Stimulated activated naive CD8-positive, alpha-beta T cell treated with anti-CD3 and anti-CD28 coated beads, Interleukin-15, Interleukin-2, amounts not matched to agents 100 U/mL and 50 U/mL, for 24 hours (primary cell): Measurements from ENCODE around the gene TPMT.
"Not testable (repeated sequence)": the region's sequence is repeated elsewhere in the genome, so short reads cannot be mapped to it uniquely, and the experiment has no call there.

ENCODE experiments used
- ATAC-seq: fragments of 150-1000 bp; cut with Tn5 transposase; one replicate; pipeline ENCODE4 v1.10.0; 2021
- DNase-seq: peaks from one replicate; pipeline ENCODE4 v3.0.0; 2021

Gene TPMT

DNA sequence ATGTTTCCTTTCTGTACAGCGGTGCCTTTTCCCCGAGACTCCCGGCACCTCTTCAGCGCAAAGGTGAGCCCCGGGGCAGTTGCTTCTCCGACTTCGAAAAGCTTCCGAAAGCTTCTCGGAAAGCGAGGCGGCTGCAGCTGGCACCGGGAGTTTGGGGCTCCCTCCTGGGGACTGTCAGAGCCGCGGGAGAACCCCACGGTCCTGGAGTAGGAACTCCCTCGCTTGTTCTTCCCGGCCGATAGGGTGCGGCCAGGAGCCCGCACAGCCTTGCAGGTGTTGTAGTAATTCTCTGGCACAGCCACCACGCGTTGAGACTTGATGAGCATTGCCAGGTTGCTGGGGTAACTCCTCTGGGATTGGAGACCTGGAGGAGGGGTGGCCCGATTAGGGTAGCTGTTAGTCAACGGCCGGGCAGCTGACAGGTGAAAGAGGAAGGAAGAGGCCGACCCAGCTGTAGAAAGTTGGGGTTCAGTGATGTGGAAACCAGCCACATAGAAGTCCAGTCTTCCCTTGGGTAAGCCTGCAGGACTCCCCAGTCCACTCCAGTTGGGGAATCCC lies 1.1 kb upstream of the TPMT start:
- ATAC-seq: peak; percentile 12
- peak; percentile 57 for DNase-seq

DNA sequence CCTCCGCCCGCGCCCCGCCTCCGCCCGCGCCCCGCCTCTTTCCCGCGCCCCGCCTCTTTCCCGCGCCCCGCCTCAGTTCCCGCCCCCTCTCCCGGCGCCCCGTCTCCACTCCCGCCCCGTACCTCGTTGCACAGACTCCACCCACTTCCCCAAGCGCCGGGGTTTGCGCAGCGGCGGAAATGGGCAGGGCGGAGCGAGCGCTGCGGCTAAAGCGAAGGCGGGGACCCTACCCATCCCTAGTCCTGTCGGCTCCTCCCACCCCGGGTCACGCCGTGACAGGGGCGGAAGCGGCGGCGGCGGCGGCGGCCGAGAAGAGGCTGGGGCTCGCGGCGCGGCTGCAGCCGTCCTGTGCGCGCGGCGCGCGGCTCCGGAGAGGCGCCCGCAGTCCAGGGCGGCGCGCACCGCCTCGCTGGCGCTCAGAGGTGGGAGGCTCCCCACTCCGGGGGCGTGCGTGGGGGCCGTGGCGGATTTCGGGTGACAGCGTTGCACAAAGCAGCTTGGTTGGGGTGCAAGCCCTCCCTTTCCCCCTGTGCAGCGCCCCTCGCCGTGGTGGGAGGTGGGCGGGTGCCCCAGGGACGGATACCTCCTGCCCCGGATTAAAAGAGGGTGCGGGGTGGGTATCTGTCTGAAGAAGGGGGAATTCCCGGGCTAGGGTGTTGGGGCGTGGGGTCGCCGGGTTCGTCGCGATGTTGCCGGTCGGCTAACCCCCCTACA lies 430 bp upstream of the TPMT start, which contains the start of gene KDM1B:
KDM1B (plus strand) TSS at position 273 of the 714 bp plus-strand sequence. CDS start 4,474 bp downstream, outside the sequence.
- peak; percentile 96 for ATAC-seq
- DNase-seq: peak; percentile 98

DNA sequence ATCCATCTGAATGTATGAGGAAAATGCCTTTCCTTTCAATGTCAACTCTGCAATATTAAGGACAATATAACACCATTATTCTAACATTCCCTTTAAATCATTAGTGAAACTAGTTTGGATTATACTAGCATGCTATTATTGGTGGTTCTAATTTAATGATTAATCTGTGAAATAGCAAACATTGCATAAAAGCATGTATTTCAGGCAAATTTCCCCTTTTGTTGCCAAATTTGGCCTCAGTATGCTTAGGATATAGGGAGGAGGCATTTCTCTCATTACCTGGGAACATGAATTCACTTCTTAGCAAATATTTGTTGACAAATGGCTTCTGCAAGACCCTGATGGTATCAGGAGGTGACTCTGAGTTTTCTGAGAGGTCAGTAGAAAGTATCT lies 1.6 kb downstream of the TPMT start:
- ATAC-seq: no peak

DNA sequence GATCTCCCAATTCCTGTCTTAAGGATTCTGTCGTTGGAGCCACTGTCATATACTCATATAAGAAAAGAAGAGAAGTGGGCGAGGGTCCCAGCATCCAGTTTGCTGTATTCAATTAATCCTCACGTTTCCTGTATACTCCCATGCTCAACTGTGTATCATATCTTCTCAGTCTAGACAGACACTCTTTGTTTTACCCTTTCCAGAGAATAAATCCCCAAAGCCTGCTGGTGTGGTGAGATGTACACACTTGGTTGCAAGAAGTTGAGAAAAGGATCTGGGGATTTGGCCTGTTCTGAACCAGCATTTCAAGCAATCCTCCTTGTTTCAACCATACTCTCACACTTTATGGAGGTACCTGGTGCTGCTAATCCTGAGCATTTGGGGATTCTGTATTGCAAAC lies 3.1 kb downstream of the TPMT start:
- ATAC-seq: no peak
- DNase-seq: no peak

More for the DNA sequence above, 1.6 kb downstream of the TPMT start:
- no peak for DNase-seq

DNA sequence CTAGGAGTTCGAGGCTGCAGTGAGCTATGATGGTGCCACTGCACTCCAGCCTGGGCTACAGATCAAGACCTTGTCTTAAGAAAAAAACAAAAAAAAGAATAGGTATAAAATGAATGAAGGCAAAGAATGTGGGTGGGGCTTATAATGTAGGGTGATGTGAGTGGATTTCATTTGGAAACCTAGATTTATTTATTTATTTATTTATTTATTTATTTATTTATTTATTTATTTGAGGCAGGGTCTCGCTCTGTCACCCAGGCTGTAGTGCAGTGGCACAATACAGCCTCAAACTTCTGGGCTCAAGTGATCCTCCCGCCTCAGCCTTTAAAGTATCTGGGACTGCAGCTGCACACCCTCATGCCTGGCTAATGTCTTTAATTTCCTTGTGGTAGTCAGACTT lies 3.5 kb downstream of the TPMT start:
- ATAC-seq, DNase-seq: not testable (repeated sequence)

DNA sequence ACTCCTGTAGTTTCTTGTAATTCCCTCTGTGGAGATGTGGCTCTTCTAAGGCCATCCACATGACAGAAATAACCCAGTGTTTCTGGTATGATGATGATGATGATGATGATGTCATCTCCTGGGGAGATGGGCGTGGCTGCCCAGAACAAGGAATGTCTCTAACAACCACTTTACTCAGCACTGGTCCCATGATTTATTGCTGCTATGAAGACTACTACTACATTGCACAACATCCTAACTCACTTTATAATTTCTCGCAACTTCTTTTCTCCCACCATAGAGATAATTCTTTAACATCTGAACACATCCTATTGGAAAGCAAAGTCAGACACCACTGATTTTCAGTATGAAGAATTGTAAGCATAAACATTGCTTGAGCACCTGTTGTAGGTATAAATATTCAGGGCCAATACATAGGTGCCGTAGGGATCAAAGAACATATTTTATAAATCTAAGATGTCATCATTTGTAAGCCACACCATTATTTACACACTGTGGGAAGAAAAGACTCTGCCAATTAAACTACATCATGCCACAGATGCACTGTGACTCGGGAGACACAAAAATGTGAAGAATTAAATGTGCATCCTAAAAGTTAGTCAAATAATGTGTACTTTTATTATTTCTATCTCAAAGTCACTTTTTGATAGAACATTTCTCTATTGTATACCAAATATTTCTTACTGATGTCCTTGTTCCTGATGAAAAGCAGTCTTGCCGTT lies 6.4 kb downstream of the TPMT start:
- DNase-seq (no peak), ATAC-seq (no peak)

DNA sequence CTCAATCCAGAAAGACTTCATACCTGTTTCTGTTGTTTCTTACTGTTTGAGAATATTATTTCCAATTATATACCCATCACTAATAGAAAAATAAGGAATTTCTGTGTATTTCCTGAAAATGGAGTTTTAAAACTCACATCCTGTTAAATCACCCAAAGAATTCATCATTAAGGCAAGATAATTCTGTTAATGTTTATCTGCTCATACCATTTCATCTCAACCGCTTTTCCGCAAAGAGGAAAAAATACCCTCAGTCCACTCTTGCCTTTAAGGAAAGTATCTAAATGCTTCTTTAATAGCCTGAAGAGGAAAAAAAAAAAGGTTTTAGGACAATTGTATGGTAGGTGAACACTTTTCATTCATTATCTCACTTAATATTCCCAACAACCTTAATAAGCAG lies 7.3 kb downstream of the TPMT start:
- no peak for ATAC-seq

DNA sequence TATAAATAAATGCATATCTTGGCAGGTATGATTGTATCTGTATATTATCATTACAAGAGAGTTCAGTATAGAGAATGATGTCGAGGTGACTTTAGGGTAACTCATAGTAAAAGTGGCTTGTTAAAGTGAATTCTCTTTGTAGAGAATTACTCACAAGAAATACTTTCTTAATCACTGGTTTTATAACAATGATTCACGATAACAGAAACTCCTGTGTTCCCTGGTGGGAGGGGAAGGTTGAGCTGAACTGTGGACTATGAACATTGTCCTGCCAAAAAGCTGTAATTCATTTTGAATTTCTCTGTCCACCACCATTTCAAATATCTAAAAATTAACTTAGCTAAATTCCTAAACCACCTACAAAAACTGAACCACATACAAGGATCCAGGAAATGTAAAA lies 7.7 kb downstream of the TPMT start:
- DNase-seq (no peak), ATAC-seq (peak; percentile 55)

More for the DNA sequence above, 7.3 kb downstream of the TPMT start:
- DNase-seq: no peak

DNA sequence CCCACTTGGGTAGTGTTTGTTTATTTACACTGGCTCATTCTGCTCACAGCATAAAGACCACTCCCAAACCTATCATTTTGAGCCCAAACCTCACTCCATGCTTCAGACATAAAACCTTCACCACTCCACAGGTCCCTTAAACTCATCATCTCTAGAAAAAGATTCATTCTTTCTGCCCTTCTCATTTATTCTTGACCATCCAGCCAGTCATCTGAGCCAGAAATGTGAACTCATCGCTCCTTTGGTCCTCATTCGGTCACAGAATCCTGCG lies 12.4 kb downstream of the TPMT start:
- DNase-seq: no peak
- no peak for ATAC-seq

DNA sequence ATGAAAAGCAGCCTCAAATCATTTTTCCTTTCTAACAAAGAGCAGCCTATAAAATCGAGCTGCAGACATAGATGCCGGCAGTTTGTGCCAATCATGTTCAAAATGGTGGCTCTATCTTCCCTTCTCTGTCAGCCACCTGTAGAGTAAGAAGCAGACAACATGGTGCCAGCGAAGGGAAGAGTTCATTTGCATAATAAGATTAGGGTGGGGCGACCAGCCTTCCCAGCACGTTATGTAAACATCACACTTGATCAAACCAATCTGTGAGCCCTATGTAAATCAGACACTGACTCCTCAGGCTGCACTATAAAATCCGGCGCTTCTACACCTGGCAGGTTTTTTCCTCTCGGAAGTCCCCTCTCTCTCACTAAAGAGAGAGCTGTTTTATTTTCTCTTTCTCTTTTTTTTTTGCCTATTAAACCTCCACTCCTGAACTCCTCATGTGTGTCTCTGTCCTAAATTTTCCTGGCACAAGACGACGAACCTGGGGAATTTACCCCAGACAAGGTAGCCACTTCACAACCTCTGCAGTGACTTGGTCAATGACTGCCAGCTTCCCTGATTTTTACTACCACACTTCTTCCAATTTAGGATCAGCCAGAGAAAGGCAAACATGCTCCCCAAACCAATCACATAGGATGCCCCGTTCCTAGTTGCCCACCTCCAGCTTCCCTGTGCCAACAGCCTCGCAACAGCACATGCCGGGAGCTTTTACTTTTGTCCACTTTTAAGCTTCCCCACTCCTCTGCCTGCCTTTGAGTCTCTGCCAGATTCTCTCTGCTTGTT lies 12.9 kb downstream of the TPMT start:
- no peak for ATAC-seq

DNA sequence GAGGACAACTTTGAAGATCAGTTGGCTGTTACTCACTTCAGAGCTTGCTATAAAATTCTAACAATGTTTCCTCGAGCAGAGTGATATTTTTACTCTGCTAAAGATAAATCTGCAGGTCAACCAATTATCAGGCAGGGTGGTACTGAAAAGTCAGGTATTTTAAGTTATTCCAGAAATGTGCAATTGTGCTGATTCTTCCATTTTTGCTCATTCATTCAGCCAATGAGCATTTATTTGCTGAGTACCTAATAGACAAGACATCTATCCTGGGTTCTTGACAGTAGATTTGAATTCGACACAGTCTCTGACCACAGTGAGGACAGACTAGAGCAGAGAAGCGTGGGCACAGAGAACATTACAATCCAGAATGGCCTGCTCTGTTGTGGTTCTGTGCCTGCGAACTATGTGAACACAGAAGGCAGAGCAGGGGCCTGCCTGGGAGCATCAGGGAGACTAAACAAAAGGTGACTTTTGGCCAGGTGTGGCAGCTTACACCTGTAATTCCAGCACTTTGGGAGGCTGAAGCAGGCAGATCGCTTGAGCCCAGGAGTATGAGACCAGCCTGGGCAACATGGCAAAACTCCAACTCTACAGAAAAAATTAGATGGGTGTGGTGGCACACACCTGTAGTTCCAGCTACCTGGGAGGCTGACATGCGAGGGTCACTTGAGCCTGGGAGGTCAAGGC lies 14.8 kb downstream of the TPMT start:
- ATAC-seq (no peak), DNase-seq (no peak)

More for the DNA sequence above, 12.9 kb downstream of the TPMT start:
- DNase-seq: no peak

DNA sequence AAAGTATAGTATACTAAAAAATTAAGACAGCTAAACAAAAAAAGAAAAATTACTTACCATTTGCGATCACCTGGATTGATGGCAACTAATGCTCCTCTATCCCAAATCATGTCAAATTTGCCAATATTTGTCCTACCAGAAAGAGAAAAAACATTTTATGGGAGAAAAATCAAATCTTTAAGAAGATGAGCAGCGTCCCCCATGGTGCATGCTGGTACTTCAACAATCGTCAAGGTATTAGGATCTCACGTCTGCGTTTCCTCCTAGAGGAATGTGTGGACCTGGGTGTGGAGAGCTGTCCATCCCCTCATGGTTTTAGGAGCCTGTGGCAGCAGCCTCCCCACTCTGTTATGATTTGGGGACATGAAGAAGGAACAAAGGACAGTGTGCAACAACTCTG lies 16.0 kb downstream of the TPMT start:
- ATAC-seq: no peak
- DNase-seq: no peak

DNA sequence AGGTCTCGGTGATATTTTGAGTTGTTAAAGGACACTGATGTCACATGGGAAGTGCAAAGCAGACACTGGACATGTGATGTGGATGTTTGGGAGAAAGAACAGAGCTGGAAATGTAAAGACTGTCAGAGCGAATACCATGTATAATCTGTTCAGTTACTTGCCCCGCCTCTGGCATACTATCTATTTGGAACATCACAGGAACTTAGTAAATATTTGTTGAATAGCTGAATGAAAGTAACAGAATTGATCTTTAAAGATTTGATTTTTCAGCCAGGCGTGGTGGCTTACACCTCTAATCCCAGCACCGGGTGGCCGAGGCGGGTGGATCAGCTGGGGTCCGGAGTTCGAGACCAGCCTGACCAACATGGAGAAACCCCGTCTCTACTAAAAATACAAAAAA lies 18.6 kb downstream of the TPMT start:
- ATAC-seq: no peak
- no peak for DNase-seq

DNA sequence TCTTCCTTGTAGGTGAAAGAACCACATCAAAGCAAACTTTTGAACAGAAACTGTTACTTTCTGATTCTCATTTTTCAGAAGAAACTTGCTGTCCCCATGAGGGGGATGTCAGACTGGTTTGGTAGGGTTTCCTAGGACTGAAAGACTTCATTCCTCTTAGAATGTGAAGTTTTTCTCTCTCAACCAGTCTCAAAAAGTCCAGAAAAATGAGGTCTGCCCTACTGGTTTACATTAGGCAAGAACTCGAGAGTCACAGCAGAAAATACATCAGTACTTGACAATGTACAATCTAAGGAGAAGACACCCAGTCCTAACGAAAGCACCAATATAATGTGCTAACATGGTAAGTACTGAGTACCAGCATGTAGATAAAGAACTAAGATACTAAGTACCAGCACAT lies 19.7 kb downstream of the TPMT start:
- ATAC-seq (no peak), DNase-seq (no peak)

DNA sequence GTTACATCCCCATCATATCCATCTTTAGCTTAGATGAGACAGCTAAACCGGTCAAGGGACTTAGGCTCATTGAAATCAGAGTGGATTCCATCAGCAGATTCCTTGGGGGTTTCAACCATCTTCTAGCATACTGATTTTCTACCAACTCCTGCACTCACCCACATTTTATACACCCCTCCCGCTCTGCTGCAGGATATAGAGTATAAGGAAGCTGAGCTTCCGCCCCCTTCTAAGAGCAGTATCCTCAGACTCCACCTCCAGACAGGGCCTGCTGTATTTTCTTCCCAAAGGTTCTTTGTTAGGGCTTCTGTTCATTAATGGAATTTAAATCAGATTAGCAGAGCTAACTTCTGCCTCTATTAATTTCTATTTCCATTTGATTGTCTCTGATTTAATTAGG lies 22.5 kb downstream of the TPMT start:
- DNase-seq (no peak), ATAC-seq (no peak)

DNA sequence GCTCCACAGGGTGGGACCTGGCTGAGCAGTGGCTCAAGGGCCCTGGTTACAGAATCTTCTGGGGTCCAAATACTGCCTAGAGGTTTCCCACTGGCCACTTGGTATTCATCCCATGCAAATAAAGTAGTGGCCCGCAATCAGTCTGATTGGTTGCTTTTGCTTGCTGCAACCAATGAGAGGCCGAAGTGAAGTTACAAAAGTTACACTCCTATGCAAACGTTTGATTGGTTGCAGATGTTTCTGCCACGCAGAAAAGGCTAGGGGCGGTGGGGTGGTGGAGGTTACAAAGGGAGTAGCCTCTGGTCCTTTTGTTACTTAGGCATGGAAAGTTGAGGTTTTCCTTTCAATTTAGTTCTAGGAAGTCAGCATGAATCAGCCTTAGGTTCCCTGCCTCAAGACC lies 28.8 kb downstream of the TPMT start:
- DNase-seq (no peak), ATAC-seq (no peak)

DNA sequence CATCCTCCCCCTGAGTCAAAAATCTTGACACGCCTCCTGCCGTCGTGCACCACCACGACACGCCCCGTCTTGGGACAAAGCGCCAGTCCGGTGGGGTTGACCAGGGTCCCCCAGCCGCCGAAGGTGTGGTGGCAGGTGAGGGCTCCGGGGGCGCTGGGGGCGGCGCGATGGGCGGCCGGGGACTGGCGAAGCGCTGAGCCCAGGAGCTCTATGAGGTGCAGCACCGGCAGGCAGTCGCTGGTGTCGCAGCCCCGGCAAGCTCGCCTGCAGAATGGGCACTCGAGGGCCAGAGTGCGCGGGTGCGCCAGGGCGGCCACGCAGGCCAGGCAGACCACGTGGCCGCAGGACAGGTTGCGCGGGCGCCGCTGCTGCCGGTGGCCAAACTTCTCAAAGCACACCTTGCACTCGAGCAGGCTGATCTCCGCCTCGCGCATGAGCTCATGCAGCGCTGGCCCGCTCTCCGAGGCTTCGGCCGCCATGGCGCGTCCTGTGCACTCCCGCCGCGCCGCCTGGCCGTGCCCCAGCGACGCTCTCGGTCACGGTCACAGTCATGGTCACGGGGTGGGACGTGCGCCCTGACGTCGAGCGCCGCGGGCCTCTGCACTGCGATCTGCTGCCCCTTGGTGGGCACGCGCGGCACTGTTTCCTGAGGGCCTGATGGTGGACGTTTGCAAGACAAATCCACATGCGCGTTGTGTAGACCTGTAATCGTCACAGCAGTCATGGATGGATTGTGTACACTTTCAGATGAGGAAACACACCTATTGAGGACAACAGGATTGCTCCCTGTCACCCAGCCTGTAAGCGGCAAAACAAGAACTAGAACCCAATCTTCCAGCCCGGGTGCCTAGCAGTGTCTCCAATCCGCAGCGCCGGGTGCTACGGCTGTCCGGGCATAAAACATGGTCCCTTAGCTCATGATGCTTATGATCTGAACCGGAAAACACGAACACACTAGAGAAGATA lies 32.5 kb downstream of the TPMT start, which contains the start of gene NHLRC1:
NHLRC1 (minus strand) TSS at position 550 of the 966 bp plus-strand sequence; CDS start at position 479, 71 bp downstream.
- DNase-seq: peak; percentile 85
- peak; percentile 99 for ATAC-seq

DNA sequence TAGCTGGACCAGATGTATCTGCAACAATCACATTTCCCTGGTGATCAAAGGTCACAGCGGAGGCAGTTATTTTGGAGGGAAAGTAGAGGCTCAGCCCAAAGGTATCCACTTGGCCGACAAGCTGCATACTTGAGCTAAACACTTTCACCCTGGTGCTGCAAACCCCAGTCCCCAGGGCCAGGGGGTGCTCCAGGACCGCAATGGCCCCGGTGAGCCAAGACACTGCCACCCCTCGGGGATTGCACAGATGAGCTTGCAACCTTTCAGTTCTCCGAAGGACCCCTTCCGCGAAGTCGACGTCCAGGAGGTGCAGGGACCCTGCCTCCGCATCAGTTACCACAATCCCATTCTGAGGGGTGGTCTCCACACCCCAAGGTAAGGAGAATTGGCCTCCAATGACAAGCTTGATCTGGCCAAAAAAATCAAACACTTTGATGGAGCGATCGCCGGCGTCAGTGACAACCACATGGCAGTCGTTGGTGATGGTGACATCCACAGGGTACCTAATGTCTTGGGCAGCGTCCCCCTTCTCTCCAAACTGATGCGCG lies 33.2 kb downstream of the TPMT start:
- ATAC-seq: no peak

DNA sequence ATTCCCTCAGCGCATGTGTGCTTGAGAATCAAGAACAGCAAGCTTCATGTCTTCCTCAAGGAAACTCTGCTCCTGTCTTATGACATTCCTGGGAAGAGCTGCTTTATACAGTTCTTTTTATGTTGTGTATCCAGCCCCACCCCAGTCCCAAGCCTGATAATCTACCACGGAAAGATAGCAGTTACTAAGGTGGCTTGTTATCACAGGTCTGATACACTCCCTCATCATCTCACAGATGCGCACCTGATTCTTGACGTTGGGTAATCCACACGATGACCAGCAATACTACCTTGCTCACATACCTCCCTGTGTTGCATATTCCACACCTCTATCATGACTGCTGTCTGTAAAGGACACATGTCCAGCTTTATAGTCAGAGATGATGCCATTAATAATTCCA lies 35.6 kb downstream of the TPMT start:
- ATAC-seq (no peak), DNase-seq (no peak)

More for the DNA sequence above, 33.2 kb downstream of the TPMT start:
- DNase-seq: no peak

DNA sequence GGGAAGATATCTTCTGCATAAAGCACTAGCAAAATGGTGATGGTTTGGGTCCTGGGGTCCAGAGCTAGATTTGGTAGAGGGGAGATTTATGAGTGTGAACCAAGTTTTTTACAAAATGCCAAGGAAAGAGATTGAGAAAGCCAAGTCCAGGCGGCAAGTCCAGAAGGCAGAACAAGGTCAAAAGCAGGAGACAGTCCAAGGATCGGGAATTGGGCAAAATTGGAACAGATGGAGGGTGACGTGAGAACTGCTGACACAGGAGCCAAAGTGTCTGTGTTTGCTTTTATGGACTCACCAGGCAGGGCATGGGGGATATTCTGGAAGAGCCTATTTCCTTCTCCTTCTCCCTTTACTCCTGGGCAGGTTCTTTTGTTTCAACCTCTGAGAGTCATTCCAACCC lies 36.5 kb downstream of the TPMT start:
- DNase-seq (no peak), ATAC-seq (no peak)

DNA sequence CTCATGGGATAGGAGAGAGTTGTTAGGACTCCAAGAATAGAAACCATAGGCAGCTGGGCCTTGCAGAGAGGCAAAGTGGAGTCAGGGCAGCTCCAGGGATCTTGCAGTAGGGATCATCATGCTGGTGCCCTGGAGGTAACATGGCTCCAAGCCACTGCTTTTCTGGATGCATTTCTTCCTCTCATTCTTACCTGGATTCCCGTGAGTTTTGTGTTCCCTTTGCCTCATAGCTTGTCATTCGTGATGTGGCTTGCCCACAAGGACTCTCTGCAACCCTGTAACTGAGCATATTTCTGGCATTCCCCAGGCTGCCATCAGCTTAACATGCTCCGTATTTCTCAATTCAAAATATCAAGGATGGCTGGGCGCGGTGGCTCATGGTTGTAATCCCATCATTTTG lies 37.7 kb downstream of the TPMT start:
- DNase-seq: no peak
- ATAC-seq: no peak
